ENCODE results near the gene WDHD1. TPM values are rescaled to one million over a fixed set of nuclear protein-coding genes. Genes with fewer than 3 reads are reported as not detected.

WDHD1 gene
- total and polyA plus RNA-seq, 8 donors, result 8.6 to 22.3 (median 16.0) TPM

DNA sequence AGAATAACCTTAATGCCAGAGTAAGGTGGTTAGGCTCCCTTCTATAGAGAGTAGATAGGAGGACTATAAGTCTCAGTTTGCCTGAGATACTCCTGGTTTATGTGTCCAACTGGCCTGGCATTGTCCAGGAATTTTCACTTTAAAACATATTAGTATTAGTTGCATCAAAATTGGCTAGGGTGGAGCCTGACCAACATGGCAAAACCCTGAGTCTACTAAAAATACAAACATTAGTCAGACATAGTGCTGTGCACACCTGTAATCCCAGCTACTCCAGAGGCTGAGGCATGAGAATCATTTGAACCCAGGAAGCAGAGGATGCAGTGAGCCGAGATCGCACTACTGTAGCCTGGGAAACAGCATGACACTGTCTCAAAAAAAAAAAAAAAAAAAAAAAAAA, 11.9 kb downstream of the WDHD1 start:
- DNase-seq, result no peak
- Histone ChIP-seq H3K4me1 (no peaks in the 10 kb centered on the region), H3K27ac (no peak overlapping the region), H3K4me3 (no peak overlapping the region), H3K36me3 (peaks cover 0 to under 1% of the 10 kb centered on the region in 2 donors), H3K9me3 (no peaks in the 10 kb centered on the region), H3K27me3 (no peaks in the 10 kb centered on the region)
- TF ChIP-seq, protein P1, sequence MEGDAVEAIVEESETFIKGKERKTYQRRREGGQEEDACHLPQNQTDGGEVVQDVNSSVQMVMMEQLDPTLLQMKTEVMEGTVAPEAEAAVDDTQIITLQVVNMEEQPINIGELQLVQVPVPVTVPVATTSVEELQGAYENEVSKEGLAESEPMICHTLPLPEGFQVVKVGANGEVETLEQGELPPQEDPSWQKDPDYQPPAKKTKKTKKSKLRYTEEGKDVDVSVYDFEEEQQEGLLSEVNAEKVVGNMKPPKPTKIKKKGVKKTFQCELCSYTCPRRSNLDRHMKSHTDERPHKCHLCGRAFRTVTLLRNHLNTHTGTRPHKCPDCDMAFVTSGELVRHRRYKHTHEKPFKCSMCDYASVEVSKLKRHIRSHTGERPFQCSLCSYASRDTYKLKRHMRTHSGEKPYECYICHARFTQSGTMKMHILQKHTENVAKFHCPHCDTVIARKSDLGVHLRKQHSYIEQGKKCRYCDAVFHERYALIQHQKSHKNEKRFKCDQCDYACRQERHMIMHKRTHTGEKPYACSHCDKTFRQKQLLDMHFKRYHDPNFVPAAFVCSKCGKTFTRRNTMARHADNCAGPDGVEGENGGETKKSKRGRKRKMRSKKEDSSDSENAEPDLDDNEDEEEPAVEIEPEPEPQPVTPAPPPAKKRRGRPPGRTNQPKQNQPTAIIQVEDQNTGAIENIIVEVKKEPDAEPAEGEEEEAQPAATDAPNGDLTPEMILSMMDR (IDR thresholded peaks at IDR 0.05), result no peak
- intact Hi-C loops (cut with DNase I), result no loop called here
- ATAC-seq, result no peak

DNA sequence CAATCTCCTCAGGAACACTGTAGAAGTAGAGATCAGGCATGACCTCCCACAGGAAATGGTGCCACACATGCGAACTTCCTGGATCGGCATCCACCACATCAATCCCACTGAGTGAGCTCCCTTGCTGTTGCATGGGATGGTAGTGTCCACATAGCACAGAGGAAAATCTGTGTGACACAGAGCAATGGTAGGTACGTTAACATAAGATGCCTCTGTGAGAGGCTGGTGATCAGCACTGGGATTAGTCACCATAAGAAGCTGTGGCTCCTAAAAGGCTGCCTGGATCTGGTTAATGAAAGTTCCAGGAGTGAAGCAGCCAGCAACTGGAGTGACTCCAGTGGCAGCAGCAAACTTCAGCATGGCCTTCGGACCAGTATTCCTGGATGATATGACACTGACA, 21.8 kb downstream of the WDHD1 start:
- no peaks in the 10 kb centered on the region for H3K27me3 ChIP-seq
- H3K4me1 ChIP-seq, result peaks cover 0 to 4% of the 10 kb centered on the region in 2 donors
- H3K9me3 ChIP-seq, result no peaks in the 10 kb centered on the region
- DNase-seq (no peak), ATAC-seq (no peak)
- peaks cover 0 to 21% of the 10 kb centered on the region in 2 donors for H3K36me3 ChIP-seq
- no peak overlapping the region for H3K4me3 ChIP-seq
- TF ChIP-seq, protein P1 (IDR thresholded peaks at IDR 0.05), result no peak
- intact Hi-C loops (cut with DNase I), result no loop called here
- no peak overlapping the region for H3K27ac ChIP-seq

DNA sequence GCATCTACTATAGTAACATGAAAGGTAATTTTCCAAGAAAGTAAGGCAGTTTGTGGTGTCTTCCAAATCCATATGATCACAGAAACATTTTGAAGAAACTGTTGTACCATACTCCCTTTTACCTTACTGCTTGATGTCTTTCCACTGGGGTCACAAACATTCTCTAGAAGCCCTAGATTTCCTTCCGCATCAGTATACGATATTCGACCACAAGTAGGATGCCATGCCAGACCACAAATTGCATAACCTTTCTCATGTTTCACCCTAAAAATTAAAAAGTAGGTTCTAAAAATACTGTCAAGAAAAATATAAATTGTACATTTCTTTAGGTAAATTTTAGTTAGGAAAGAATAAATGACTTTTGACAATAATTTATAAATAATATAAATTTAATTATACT, 26.5 kb downstream of the WDHD1 start:
- H3K36me3 ChIP-seq, result peaks cover 0 to 9% of the 10 kb centered on the region in 2 donors
- DNase-seq (no peak), ATAC-seq (no peak)
- no peak overlapping the region for H3K27ac ChIP-seq
- intact Hi-C loops (cut with DNase I), result no loop called here
- peaks cover 0 to 4% of the 10 kb centered on the region in 2 donors for H3K4me1 ChIP-seq
- TF ChIP-seq, protein P1 (IDR thresholded peaks at IDR 0.05), result no peak
- H3K4me3 ChIP-seq, result no peak overlapping the region
- H3K27me3 ChIP-seq, result no peaks in the 10 kb centered on the region
- H3K9me3 ChIP-seq, result no peaks in the 10 kb centered on the region

DNA sequence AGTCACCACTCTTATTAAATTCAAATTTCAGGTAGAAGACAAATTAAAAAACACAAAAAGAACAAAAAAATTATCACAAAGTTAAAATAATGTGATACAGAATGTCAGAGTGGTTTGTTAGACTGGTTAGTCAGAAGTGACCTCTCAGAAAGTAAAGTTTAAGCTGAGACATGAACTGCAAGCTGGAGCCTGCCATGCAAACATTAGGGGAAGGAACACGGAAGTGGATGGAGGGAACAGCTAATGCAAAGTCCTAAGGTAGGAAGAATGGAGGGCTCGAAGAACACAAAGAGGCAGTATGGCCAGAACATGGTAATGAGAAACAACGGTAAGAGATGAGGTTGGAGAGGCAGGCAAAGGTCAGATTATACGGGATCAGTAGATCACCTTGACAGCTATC, 41.7 kb downstream of the WDHD1 start:
- Histone ChIP-seq H3K4me3 (no peak overlapping the region), H3K36me3 (peaks cover 0 to 33% of the 10 kb centered on the region in 2 donors), H3K27me3 (no peaks in the 10 kb centered on the region), H3K4me1 (no peaks in the 10 kb centered on the region), H3K27ac (no peak overlapping the region), H3K9me3 (no peaks in the 10 kb centered on the region)
- intact Hi-C loops (cut with DNase I), result no loop called here
- TF ChIP-seq, protein P1 (IDR thresholded peaks at IDR 0.05), result no peak
- DNase-seq (no peak), ATAC-seq (no peak)

DNA sequence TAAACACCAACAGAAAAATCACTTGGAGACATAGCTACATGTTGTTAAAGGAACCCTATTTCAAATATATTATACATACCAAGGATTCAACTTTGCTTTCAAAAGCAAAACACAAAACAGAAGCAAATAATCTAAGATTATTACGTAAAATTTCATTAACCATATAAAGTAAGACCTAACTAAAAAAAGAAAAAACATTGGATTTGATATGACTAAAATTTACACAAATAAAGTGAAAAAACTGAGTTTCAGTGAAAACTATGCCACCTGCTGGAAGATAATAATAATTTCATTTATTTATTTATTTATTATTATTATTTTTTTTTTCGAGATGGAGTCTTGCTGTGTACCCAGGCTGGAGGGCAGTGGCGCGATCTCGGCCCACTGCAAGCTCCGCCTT, 45.2 kb downstream of the WDHD1 start:
- H3K4me3 ChIP-seq, result no peak overlapping the region
- no peak overlapping the region for H3K27ac ChIP-seq
- TF ChIP-seq, protein P1 (IDR thresholded peaks at IDR 0.05), result no peak
- DNase-seq, result no peak
- H3K9me3 ChIP-seq, result no peaks in the 10 kb centered on the region
- H3K36me3 ChIP-seq, result peaks cover 0 to 22% of the 10 kb centered on the region in 2 donors
- no peaks in the 10 kb centered on the region for H3K27me3 ChIP-seq
- intact Hi-C loops (cut with DNase I), result no loop called here
- H3K4me1 ChIP-seq, result no peaks in the 10 kb centered on the region
- ATAC-seq, result no peak
